DOHH2 (cell line): ENCODE results near the gene SFRP2.

Experiments
- EZH2phosphoT487 ChIP-seq: fragments of 200-600 bp; sonication (generic); IDR thresholded peaks from 2 replicates; pipeline ENCODE4 v1.6.1; 2017; ENCODE audit warnings: borderline replicate concordance, mild to moderate bottlenecking, antibody characterized with exemption, low read length, moderate library complexity, mixed read lengths
- TF ChIP-seq, protein P1 (sequence below): fragments of 200-600 bp; sonication (generic); IDR thresholded peaks from one replicate; pipeline ENCODE4 v1.5.1; 2014; ENCODE audit warnings: antibody characterized with exemption, mild to moderate bottlenecking, low read depth, low read length; ENCODE audit not compliant: poor library complexity, severe bottlenecking

- TF ChIP-seq, protein P1, sequence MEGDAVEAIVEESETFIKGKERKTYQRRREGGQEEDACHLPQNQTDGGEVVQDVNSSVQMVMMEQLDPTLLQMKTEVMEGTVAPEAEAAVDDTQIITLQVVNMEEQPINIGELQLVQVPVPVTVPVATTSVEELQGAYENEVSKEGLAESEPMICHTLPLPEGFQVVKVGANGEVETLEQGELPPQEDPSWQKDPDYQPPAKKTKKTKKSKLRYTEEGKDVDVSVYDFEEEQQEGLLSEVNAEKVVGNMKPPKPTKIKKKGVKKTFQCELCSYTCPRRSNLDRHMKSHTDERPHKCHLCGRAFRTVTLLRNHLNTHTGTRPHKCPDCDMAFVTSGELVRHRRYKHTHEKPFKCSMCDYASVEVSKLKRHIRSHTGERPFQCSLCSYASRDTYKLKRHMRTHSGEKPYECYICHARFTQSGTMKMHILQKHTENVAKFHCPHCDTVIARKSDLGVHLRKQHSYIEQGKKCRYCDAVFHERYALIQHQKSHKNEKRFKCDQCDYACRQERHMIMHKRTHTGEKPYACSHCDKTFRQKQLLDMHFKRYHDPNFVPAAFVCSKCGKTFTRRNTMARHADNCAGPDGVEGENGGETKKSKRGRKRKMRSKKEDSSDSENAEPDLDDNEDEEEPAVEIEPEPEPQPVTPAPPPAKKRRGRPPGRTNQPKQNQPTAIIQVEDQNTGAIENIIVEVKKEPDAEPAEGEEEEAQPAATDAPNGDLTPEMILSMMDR = no peak
- no peak for TF ChIP-seq EZH2phosphoT487
Measured at GRCh38 chr4:153755186-153755585, 33.7 kb downstream of the SFRP2 start.
